Measurements from ENCODE around the gene PPP6R3. TPM values are rescaled to one million over a fixed set of nuclear protein-coding genes. Genes with fewer than 3 reads are reported as not detected.
"Not testable (repeated sequence)": the region's sequence is repeated elsewhere in the genome, so short reads cannot be mapped to it uniquely, and the experiment has no call there.

Gene PPP6R3
- total RNA-seq, 1 experiment from 2014 or later: 90.0 TPM

GRCh38 chr11:68635883-68636282 is 175.3 kb downstream of the PPP6R3 start:
- DNase-seq (ENCODE audit: low read depth, low spot score); in situ Hi-C loops (cut with HindIII; ENCODE audit: low pct_unique_long_range_greater_than_20kb, low sequenced_read_pairs): not testable (repeated sequence)

- in situ Hi-C loops (cut with HindIII; ENCODE audit: low pct_unique_long_range_greater_than_20kb, low sequenced_read_pairs): not testable (repeated sequence)
Measured at GRCh38 chr11:68639322-68639721, 178.8 kb downstream of the PPP6R3 start.

GRCh38 chr11:68641880-68642279 is 181.3 kb downstream of the PPP6R3 start:
- in situ Hi-C loops (cut with HindIII; ENCODE audit: low pct_unique_long_range_greater_than_20kb, low sequenced_read_pairs): no loop called here
- DNase-seq (ENCODE audit: low read depth, low spot score): no peak

More at GRCh38 chr11:68639322-68639721, 178.8 kb downstream of the PPP6R3 start:
- DNase-seq (ENCODE audit: low read depth, low spot score): not testable (repeated sequence)

GRCh38 chr11:68643585-68643984 is 183.0 kb downstream of the PPP6R3 start:
- in situ Hi-C loops (cut with HindIII; ENCODE audit: low pct_unique_long_range_greater_than_20kb, low sequenced_read_pairs): no loop called here
- DNase-seq (ENCODE audit: low read depth, low spot score): peak; percentile 44

- in situ Hi-C loops (cut with HindIII; ENCODE audit: low pct_unique_long_range_greater_than_20kb, low sequenced_read_pairs): no loop called here
- DNase-seq (ENCODE audit: low read depth, low spot score): no peak
Measured at GRCh38 chr11:68646832-68647231, 186.3 kb downstream of the PPP6R3 start.

- in situ Hi-C loops (cut with HindIII; ENCODE audit: low pct_unique_long_range_greater_than_20kb, low sequenced_read_pairs): no loop called here
- DNase-seq (ENCODE audit: low read depth, low spot score): no peak
Measured at GRCh38 chr11:68649851-68650555, 189.5 kb downstream of the PPP6R3 start.

- in situ Hi-C loops (cut with HindIII; ENCODE audit: low pct_unique_long_range_greater_than_20kb, low sequenced_read_pairs): no loop called here
- no peak for DNase-seq (ENCODE audit: low read depth, low spot score)
Measured at GRCh38 chr11:68650801-68651200, 190.2 kb downstream of the PPP6R3 start.

GRCh38 chr11:68651208-68651984 is 190.8 kb downstream of the PPP6R3 start:
- DNase-seq (ENCODE audit: low read depth, low spot score): no peak
- in situ Hi-C loops (cut with HindIII; ENCODE audit: low pct_unique_long_range_greater_than_20kb, low sequenced_read_pairs): no loop called here

GRCh38 chr11:68651985-68652682 is 191.6 kb downstream of the PPP6R3 start:
- in situ Hi-C loops (cut with HindIII; ENCODE audit: low pct_unique_long_range_greater_than_20kb, low sequenced_read_pairs): no loop called here
- DNase-seq (ENCODE audit: low read depth, low spot score): no peak

- in situ Hi-C loops (cut with HindIII; ENCODE audit: low pct_unique_long_range_greater_than_20kb, low sequenced_read_pairs): no loop called here
- no peak for DNase-seq (ENCODE audit: low read depth, low spot score)
Measured at GRCh38 chr11:68652683-68653156, 192.2 kb downstream of the PPP6R3 start.

- no peak for DNase-seq (ENCODE audit: low read depth, low spot score)
- in situ Hi-C loops (cut with HindIII; ENCODE audit: low pct_unique_long_range_greater_than_20kb, low sequenced_read_pairs): no loop called here
Measured at GRCh38 chr11:68653486-68654430, 193.2 kb downstream of the PPP6R3 start.

- in situ Hi-C loops (cut with HindIII; ENCODE audit: low pct_unique_long_range_greater_than_20kb, low sequenced_read_pairs): no loop called here
- no peak for DNase-seq (ENCODE audit: low read depth, low spot score)
Measured at GRCh38 chr11:68654978-68655377, 194.4 kb downstream of the PPP6R3 start.

GRCh38 chr11:68655406-68655805 is 194.9 kb downstream of the PPP6R3 start:
- in situ Hi-C loops (cut with HindIII; ENCODE audit: low pct_unique_long_range_greater_than_20kb, low sequenced_read_pairs): no loop called here
- DNase-seq (ENCODE audit: low read depth, low spot score): no peak

- in situ Hi-C loops (cut with HindIII; ENCODE audit: low pct_unique_long_range_greater_than_20kb, low sequenced_read_pairs): no loop called here
- DNase-seq (ENCODE audit: low read depth, low spot score): no peak
Measured at GRCh38 chr11:68655806-68656205, 195.3 kb downstream of the PPP6R3 start.

GRCh38 chr11:68657021-68657780 is 196.6 kb downstream of the PPP6R3 start:
- in situ Hi-C loops (cut with HindIII; ENCODE audit: low pct_unique_long_range_greater_than_20kb, low sequenced_read_pairs): no loop called here
- no peak for DNase-seq (ENCODE audit: low read depth, low spot score)

GRCh38 chr11:68658097-68658496 is 197.5 kb downstream of the PPP6R3 start:
- no peak for DNase-seq (ENCODE audit: low read depth, low spot score)
- in situ Hi-C loops (cut with HindIII; ENCODE audit: low pct_unique_long_range_greater_than_20kb, low sequenced_read_pairs): no loop called here

GRCh38 chr11:68658661-68659060 is 198.1 kb downstream of the PPP6R3 start:
- in situ Hi-C loops (cut with HindIII; ENCODE audit: low pct_unique_long_range_greater_than_20kb, low sequenced_read_pairs): no loop called here
- no peak for DNase-seq (ENCODE audit: low read depth, low spot score)
